HCT116 (cell line): ENCODE measurements around the gene GDI1. TPM values are rescaled to one million over a fixed set of nuclear protein-coding genes. Genes with fewer than 3 reads are reported as not detected.

Experiments used
- ATAC-seq: fragments of 200-7000 bp; cut with Tn5 transposase; 2 replicates; pipeline ENCODE4 v1.9.1; 2020; ENCODE audit warnings: mild to moderate bottlenecking, moderate library complexity
- BruUV-seq: library from RNA; stranded (reverse); fragments of 400-500 nt; replicated peaks from 2 replicates; lab custom pipeline; 2021; lab: Mats Ljungman, UMichigan
- CTCF ChIA-PET: fragments of 300-600 bp; sonication (Branson Sonifier 250); formaldehyde crosslinking; loops from one replicate; lab custom pipeline; 2021; ENCODE audit warnings: antibody characterized with exemption; lab: Charles Lee
- POLR2A ChIA-PET: fragments of 300-600, 350-600 bp; sonication (Branson Sonifier 250); formaldehyde crosslinking; loops from one replicate; lab custom pipeline; 2021; ENCODE audit warnings: antibody characterized with exemption; lab: Charles Lee
- RAD21 ChIA-PET, 2 experiments: fragments of 300-600 bp; sonication (Branson Sonifier 250); formaldehyde crosslinking; loops; one replicate each; lab custom pipeline; 2023; ENCODE audit warnings: low total read pairs in 2 of 2; ENCODE audit not compliant: uncharacterized antibody in 2 of 2, unreplicated experiment in 2 of 2, low non-redundant PET in 1 of 2; lab: Charles Lee
- DNase-seq: peaks from one replicate; pipeline ENCODE4 v3.0.0-alpha.2; 2010; ENCODE audit warnings: low read depth, low spot score
- H2AFZ ChIP-seq: fragments of 200-600 bp; shearing (Covaris generic), sonication (generic); 2 replicates; pipeline ENCODE4 v1.6.1; 2017; ENCODE audit warnings: low read depth, mixed run types, mixed read lengths, antibody characterized with exemption, low read length; ENCODE audit not compliant: poor library complexity, severe bottlenecking
- H3K27ac ChIP-seq: 2 replicates; pipeline ENCODE4 v1.5.1; 2012; ENCODE audit warnings: low read depth, low read length
- H3K27me3 ChIP-seq: fragments of 200-600 bp; sonication (generic); 2 replicates; pipeline ENCODE4 v1.6.1; 2016; ENCODE audit warnings: mixed run types, low read length, mixed read lengths; ENCODE audit not compliant: insufficient read depth
- H3K36me3 ChIP-seq, 2 experiments: fragments of 200-500 bp in 1 of 2; fragments of 200-600 bp in 1 of 2; sonication (Bioruptor generic) in 1 of 2; sonication (generic) in 1 of 2; 2 replicates each; pipeline versions ENCODE4 v1.5.1 to v1.6.1; 2014 to 2016; ENCODE audit warnings: low read length in 2 of 2, inconsistent platforms in 1 of 2, mixed read lengths in 1 of 2, mixed run types in 1 of 2; ENCODE audit not compliant: insufficient read depth in 2 of 2, control insufficient read depth in 1 of 2
- H3K4me1 ChIP-seq, 2 experiments: fragments of 200-600 bp in 1 of 2; sonication (generic) in 1 of 2; 2 replicates each; pipeline versions ENCODE4 v1.5.1 to v1.6.1; 2012 to 2017; ENCODE audit warnings: low read length in 2 of 2, inconsistent platforms in 1 of 2, mild to moderate bottlenecking in 1 of 2, mixed read lengths in 1 of 2, mixed run types in 1 of 2, moderate library complexity in 1 of 2; ENCODE audit not compliant: insufficient read depth in 2 of 2, control insufficient read depth in 1 of 2
- H3K4me2 ChIP-seq: fragments of 200-600 bp; sonication (generic); 2 replicates; pipeline ENCODE4 v1.6.1; 2017; ENCODE audit warnings: mixed run types, low read length, mixed read lengths
- H3K4me3 ChIP-seq, 2 experiments: fragments of 200-600 bp in 1 of 2; sonication (generic) in 1 of 2; replicated peaks in 1 of 2; 2 replicates each; pipeline ENCODE4 v1.5.1; 2011 to 2016; ENCODE audit warnings: low read length in 2 of 2, control low read depth in 1 of 2, low read depth in 1 of 2, mild to moderate bottlenecking in 1 of 2, mixed read lengths in 1 of 2, mixed run types in 1 of 2
- H3K79me2 ChIP-seq: fragments of 200-600 bp; sonication (generic); 2 replicates; pipeline ENCODE4 v1.6.1; 2017; ENCODE audit warnings: mild to moderate bottlenecking, mixed run types, low read length, moderate library complexity, mixed read lengths; ENCODE audit not compliant: insufficient read depth
- H3K9ac ChIP-seq: fragments of 200-600 bp; sonication (generic); 2 replicates; pipeline ENCODE4 v1.6.1; 2016; ENCODE audit warnings: low read length, mixed read lengths
- H3K9me2 ChIP-seq: fragments of 200-600 bp; sonication (generic), shearing (Covaris generic); 2 replicates; pipeline ENCODE4 v1.6.1; 2017; ENCODE audit warnings: mixed run types, mild to moderate bottlenecking, moderate library complexity; ENCODE audit not compliant: insufficient read depth
- H3K9me3 ChIP-seq, 2 experiments: fragments of 200-500 bp in 1 of 2; fragments of 200-600 bp in 1 of 2; sonication (Bioruptor generic) in 1 of 2; sonication (generic) in 1 of 2; 2 replicates each; pipeline ENCODE4 v1.6.1; 2014 to 2017; ENCODE audit warnings: low read length in 2 of 2, mixed read lengths in 2 of 2, inconsistent platforms in 1 of 2, low read depth in 1 of 2, mild to moderate bottlenecking in 1 of 2, mixed run types in 1 of 2, moderate library complexity in 1 of 2; ENCODE audit not compliant: control insufficient read depth in 1 of 2, insufficient read depth in 1 of 2
- H4K20me1 ChIP-seq: fragments of 200-600 bp; sonication (generic), shearing (Covaris generic); 2 replicates; pipeline ENCODE4 v1.6.1; 2017; ENCODE audit warnings: mixed run types, mild to moderate bottlenecking, moderate library complexity; ENCODE audit not compliant: insufficient read depth
- FOSL1 ChIP-seq: IDR thresholded peaks from 2 replicates; pipeline ENCODE4 v1.6.1; 2012; ENCODE audit warnings: low read depth
- POLR2AphosphoS5 ChIP-seq: IDR thresholded peaks from 2 replicates; pipeline ENCODE4 v1.6.1; 2011; ENCODE audit warnings: mild to moderate bottlenecking, low read depth, low read length, moderate library complexity
- RAD21 ChIP-seq: IDR thresholded peaks from 2 replicates; pipeline ENCODE4 v1.6.1; 2012; ENCODE audit warnings: low read depth, mild to moderate bottlenecking
- TCF7L2 ChIP-seq: IDR thresholded peaks from 2 replicates; pipeline ENCODE4 v1.7.0; 2011; ENCODE audit warnings: borderline replicate concordance, inconsistent platforms; ENCODE audit not compliant: insufficient read depth, insufficient read length; ENCODE audit errors: extremely low read depth
- YY1 ChIP-seq: IDR thresholded peaks from 2 replicates; pipeline ENCODE4 v1.6.1; 2011; ENCODE audit warnings: low read length, low read depth, moderate library complexity, mild to moderate bottlenecking; ENCODE audit not compliant: insufficient replicate concordance; ENCODE audit errors: extremely low read depth
- ZFX ChIP-seq: fragments of 450-650 bp; IDR thresholded peaks from 2 replicates; pipeline ENCODE4 v1.6.1; 2017
- ZNF274 ChIP-seq: fragments of 200-500 bp; sonication (Bioruptor generic); IDR thresholded peaks from 2 replicates; pipeline ENCODE4 v1.6.1; 2014; ENCODE audit warnings: mild to moderate bottlenecking, low read depth, low read length, inconsistent platforms
- intact Hi-C: fragments of 100-400 bp; cut with micrococcal nuclease; formaldehyde crosslinking; loops from 2 replicates; pipeline ENCODE4 v1.10.0; 2022
- total RNA-seq: library from RNA; stranded (reverse); gene quantifications from one replicate; pipeline ENCODE4 v1.2.1, GENCODE V29; 2021; ENCODE audit not compliant: unreplicated experiment
- TF ChIP-seq, protein P1 (sequence below), 3 experiments: fragments of 200-600 bp in 1 of 3; sonication (generic) in 1 of 3; IDR thresholded peaks in 2 of 3; conservative IDR thresholded peaks in 1 of 3; 2 replicates each; pipeline ENCODE4 v1.5.1; 2012 to 2017; ENCODE audit warnings: low read depth in 2 of 3, low read length in 2 of 3, antibody characterized with exemption in 1 of 3, borderline replicate concordance in 1 of 3, control low read depth in 1 of 3, mild to moderate bottlenecking in 1 of 3, mixed read lengths in 1 of 3, mixed run types in 1 of 3, moderate library complexity in 1 of 3; ENCODE audit not compliant: insufficient read depth in 1 of 3
- TF ChIP-seq, protein P2 (sequence below): IDR thresholded peaks from 2 replicates; pipeline ENCODE4 v1.6.1; 2011; ENCODE audit warnings: mild to moderate bottlenecking, low read length, moderate library complexity; ENCODE audit not compliant: insufficient replicate concordance; ENCODE audit errors: extremely low read depth

GDI1 gene
- total RNA-seq, 1 experiment from 2014 or later: 122 TPM

DNA sequence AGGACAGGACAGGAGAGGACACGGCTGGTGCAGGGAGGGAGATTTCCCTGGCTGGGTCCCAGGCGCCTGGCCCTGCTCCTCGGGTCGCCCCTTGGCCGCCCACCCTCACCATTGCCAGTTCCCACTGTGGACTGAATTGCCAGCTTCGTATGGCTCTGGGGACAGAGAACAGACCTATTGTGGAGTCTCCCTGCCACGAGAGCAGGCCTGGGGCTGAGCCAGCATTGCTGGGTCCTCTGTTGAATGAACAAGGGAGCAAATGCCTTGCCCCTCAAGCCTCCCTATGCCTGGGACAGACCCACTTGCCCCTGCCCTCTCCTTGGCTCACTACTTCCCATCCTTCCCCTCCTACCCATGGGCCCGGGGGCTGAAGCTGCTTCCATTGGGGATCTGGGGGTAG, 25.4 kb downstream of the GDI1 start:
- no peak overlapping the region for H3K4me3 ChIP-seq
- CTCF ChIA-PET: no interaction called here
- intact Hi-C loops: no loop called here
- H3K4me1 ChIP-seq: peaks cover 5 to 8% of the 10 kb centered on the region in 2 experiments; a peak in 1 of 4 replicates
- TF ChIP-seq YY1 (no peak), FOSL1 (no peak)
- TF ChIP-seq, protein P1, sequence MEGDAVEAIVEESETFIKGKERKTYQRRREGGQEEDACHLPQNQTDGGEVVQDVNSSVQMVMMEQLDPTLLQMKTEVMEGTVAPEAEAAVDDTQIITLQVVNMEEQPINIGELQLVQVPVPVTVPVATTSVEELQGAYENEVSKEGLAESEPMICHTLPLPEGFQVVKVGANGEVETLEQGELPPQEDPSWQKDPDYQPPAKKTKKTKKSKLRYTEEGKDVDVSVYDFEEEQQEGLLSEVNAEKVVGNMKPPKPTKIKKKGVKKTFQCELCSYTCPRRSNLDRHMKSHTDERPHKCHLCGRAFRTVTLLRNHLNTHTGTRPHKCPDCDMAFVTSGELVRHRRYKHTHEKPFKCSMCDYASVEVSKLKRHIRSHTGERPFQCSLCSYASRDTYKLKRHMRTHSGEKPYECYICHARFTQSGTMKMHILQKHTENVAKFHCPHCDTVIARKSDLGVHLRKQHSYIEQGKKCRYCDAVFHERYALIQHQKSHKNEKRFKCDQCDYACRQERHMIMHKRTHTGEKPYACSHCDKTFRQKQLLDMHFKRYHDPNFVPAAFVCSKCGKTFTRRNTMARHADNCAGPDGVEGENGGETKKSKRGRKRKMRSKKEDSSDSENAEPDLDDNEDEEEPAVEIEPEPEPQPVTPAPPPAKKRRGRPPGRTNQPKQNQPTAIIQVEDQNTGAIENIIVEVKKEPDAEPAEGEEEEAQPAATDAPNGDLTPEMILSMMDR (IDR thresholded peaks at IDR 0.05 in 2 of 3, conservative IDR thresholded peaks at IDR 0.05 in 1 of 3; ENCODE audit: borderline replicate concordance in 1 of 3, insufficient read depth in 1 of 3, low read depth in 2 of 3, low read length in 2 of 3): no peak
- TF ChIP-seq, all 23 proteins: peak for 0
- Histone ChIP-seq H3K9me3 (no peaks in the 10 kb centered on the region), H3K27me3 (no peaks in the 10 kb centered on the region), H3K36me3 (peaks cover 2 to 4% of the 10 kb centered on the region in 2 experiments; a peak in 1 of 4 replicates), H2AFZ (no peak overlapping the region), H3K9ac (no peak overlapping the region), H4K20me1 (no peaks in the 10 kb centered on the region), H3K79me2 (peaks cover 24% of the 10 kb centered on the region), H3K27ac (no peak overlapping the region), H3K4me2 (no peak overlapping the region), H3K9me2 (no peaks in the 10 kb centered on the region)
- BruUV-seq: no TSS peak
- DNase-seq (no peak), ATAC-seq (no peak)
- POLR2A ChIA-PET: no interaction called here
- RAD21 ChIA-PET: no interaction called here

GRCh38 chrX:154463611-154464220, 26.8 kb downstream of the GDI1 start:
- Histone ChIP-seq H3K4me1 (peaks cover 5 to 6% of the 10 kb centered on the region in 2 experiments; a peak in 1 of 4 replicates), H3K9me3 (no peaks in the 10 kb centered on the region), H3K27me3 (no peaks in the 10 kb centered on the region), H3K4me2 (no peak overlapping the region), H3K9me2 (no peaks in the 10 kb centered on the region), H3K36me3 (peaks cover 2 to 4% of the 10 kb centered on the region in 2 experiments; a peak in 1 of 4 replicates), H3K4me3 (no peak overlapping the region), H3K79me2 (peaks cover 20% of the 10 kb centered on the region), H3K9ac (no peak overlapping the region), H4K20me1 (no peaks in the 10 kb centered on the region), H3K27ac (no peak overlapping the region), H2AFZ (no peak overlapping the region)
- ChIA-PET POLR2A (no interaction called here), CTCF (no interaction called here), RAD21 (no interaction called here)
- TF ChIP-seq TCF7L2: no peak
- no peak for TF ChIP-seq RAD21
- TF ChIP-seq, protein P2, sequence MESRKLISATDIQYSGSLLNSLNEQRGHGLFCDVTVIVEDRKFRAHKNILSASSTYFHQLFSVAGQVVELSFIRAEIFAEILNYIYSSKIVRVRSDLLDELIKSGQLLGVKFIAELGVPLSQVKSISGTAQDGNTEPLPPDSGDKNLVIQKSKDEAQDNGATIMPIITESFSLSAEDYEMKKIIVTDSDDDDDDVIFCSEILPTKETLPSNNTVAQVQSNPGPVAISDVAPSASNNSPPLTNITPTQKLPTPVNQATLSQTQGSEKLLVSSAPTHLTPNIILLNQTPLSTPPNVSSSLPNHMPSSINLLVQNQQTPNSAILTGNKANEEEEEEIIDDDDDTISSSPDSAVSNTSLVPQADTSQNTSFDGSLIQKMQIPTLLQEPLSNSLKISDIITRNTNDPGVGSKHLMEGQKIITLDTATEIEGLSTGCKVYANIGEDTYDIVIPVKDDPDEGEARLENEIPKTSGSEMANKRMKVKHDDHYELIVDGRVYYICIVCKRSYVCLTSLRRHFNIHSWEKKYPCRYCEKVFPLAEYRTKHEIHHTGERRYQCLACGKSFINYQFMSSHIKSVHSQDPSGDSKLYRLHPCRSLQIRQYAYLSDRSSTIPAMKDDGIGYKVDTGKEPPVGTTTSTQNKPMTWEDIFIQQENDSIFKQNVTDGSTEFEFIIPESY: no peak
- TF ChIP-seq ZFX: no peak
- TF ChIP-seq POLR2AphosphoS5: no peak
- no peak for TF ChIP-seq ZNF274
- intact Hi-C loops: no loop called here
- ATAC-seq (no peak), DNase-seq (no peak)
- no TSS peak for BruUV-seq
